Melanocyte of skin (primary cell): Measurements from ENCODE around the gene VAPA. TPM values are rescaled to one million over a fixed set of nuclear protein-coding genes. Genes with fewer than 3 reads are reported as not detected.

Experiments used
- small RNA-seq, 2 donors: library from RNA; depleted of rRNA; stranded (forward); fragments of <200 nt; gene quantifications; one replicate each; pipeline ENCODE3, GENCODE V24; 2012
- total RNA-seq, 2 donors: library from RNA; depleted of rRNA; stranded (reverse); fragments of >200 nt; gene quantifications; 2 replicates each; pipeline ENCODE4 v1.2.3, GENCODE V29; 2012

The VAPA gene
- 100 to 1,000 TPM; 204 to 211 TPM for total RNA-seq

GRCh38 chr18:9913526-9914333 lies at the start of gene VAPA:
Gene VAPA, plus strand, starts transcription at chr18:9914016. Its CDS starts 241 bp downstream, at chr18:9914257.

GRCh38 chr18:9885170-9886004 lies 28.4 kb upstream of the VAPA start, which contains the start of gene TXNDC2:
Gene TXNDC2, plus strand, starts transcription at chr18:9885973. Its CDS starts 708 bp downstream, at chr18:9886681.

Small RNAs within 50 kb of the gene (small RNA-seq; reads per million reads assigned to genes)
- gene RNA5SP450 = 0.26 to 0.41 reads per million in 2 donors

Other genes with a start within 250 kb of the VAPA start
- 10 to 100 TPM; 11.0 to 13.4 TPM for gene RAB31, start 205.7 kb upstream of the VAPA start, total RNA-seq
- gene TXNDC2, start 28.0 kb upstream of the VAPA start, total RNA-seq = not detected